ENCODE results near the gene EIPR1.

GRCh38 chr2:3179626-3180025 is 198.0 kb downstream of the EIPR1 start:
- TF ChIP-seq CTCF (IDR thresholded peaks at IDR 0.05; ENCODE audit: extremely low read depth in 1 of 2, insufficient read depth in 1 of 2, low read depth in 1 of 2, low read length in 2 of 2): no peak
- no peak for TF ChIP-seq POLR2AphosphoS5 (IDR thresholded peaks at IDR 0.05; ENCODE audit: insufficient read depth, low read depth, low read length)
- no peak for TF ChIP-seq POLR2A (IDR thresholded peaks at IDR 0.05; ENCODE audit: low read depth, low read length)
- no peak for TF ChIP-seq MYC (IDR thresholded peaks at IDR 0.05; ENCODE audit: low read depth, low read length)
- TF ChIP-seq EZH2 (IDR thresholded peaks at IDR 0.05; ENCODE audit: borderline replicate concordance, low read depth, low read length, severe bottlenecking): no peak
- no peak for TF ChIP-seq MAX (IDR thresholded peaks at IDR 0.05; ENCODE audit: insufficient read depth, insufficient read length)
- no peak for TF ChIP-seq JUN (IDR thresholded peaks at IDR 0.05; ENCODE audit: borderline replicate concordance, insufficient read depth, insufficient read length, low read depth)
- TF ChIP-seq GATA2 (IDR thresholded peaks at IDR 0.05; ENCODE audit: insufficient read depth, insufficient read length, low read depth, low read length): no peak
